Progenitor cell of endocrine pancreas (in vitro differentiated cells): Measurements from ENCODE around the gene SMPDL3A. TPM values are rescaled to one million over a fixed set of nuclear protein-coding genes. Genes with fewer than 3 reads are reported as not detected.

Experiments used
- DNase-seq: peaks from one replicate; pipeline ENCODE4 v3.0.0; 2021; ENCODE audit warnings: low spot score; ENCODE audit not compliant: unreplicated experiment
- H3K27ac Mint-ChIP-seq: 2 replicates; pipeline ENCODE4 v1.8.0; 2021; ENCODE audit warnings: mild to moderate bottlenecking, moderate library complexity, mixed read lengths
- H3K27me3 Mint-ChIP-seq: 2 replicates; pipeline ENCODE4 v1.8.0; 2021; ENCODE audit warnings: mixed read lengths
- H3K36me3 Mint-ChIP-seq: 2 replicates; pipeline ENCODE4 v1.8.0; 2022; ENCODE audit warnings: mixed read lengths; ENCODE audit not compliant: insufficient read depth
- H3K4me1 Mint-ChIP-seq: 2 replicates; pipeline ENCODE4 v1.8.0; 2021; ENCODE audit warnings: low read depth, mixed read lengths
- H3K4me3 Mint-ChIP-seq: 2 replicates; pipeline ENCODE4 v1.8.0; 2021; ENCODE audit warnings: low read depth, mild to moderate bottlenecking, moderate library complexity, mixed read lengths
- H3K9me3 Mint-ChIP-seq: 2 replicates; pipeline ENCODE4 v1.8.0; 2021; ENCODE audit warnings: low read depth, mixed read lengths
- CTCF ChIP-seq: fragments of 200-600 bp; sonication (generic); IDR thresholded peaks from one replicate; pipeline ENCODE4 v1.5.0; 2021; ENCODE audit warnings: antibody characterized with exemption, mild to moderate bottlenecking; ENCODE audit not compliant: unreplicated experiment
- total RNA-seq: library from RNA; stranded (reverse); gene quantifications from 2 replicates; pipeline ENCODE4 v1.2.1, GENCODE V29; 2021

The SMPDL3A gene
- total RNA-seq, 1 donor from 2014 or later = 8.6 TPM

DNA sequence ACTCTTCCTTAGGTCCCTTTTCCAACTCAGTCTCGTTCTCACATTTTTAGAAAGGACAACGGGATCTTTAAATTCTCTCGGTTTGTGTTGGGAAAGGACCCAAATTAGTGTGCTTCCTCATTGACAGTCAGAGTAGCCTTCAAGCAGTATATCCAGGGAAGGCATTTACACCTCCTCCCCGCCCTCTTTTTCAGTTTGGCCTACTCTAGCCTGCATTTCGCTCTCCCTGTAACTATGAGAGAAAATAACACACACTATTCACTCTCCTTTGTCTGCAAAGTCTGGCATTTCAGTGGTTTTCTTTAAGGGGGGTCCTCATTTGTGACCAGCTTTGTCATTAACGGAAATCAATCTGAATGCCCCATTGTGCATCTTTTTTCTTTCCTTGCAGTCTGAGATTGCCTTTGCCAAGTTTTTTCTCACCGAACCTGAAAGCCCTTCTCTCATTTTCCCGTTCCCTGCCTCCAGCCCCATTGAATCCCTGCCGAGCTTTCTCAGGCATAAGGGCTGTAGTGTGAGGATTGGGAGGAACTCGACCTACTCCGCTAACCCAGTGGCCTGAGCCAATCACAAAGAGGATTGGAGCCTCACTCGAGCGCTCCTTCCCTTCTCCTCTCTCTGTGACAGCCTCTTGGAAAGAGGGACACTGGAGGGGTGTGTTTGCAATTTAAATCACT, 9.9 kb upstream of the SMPDL3A start:
- Mint-ChIP-seq H3K36me3 (no peaks in the 10 kb centered on the region), H3K9me3 (peaks cover 3% of the 10 kb centered on the region), H3K27ac (no peak overlapping the region), H3K4me3 (peak overlapping the region; percentile 7), H3K27me3 (peaks cover 39% of the 10 kb centered on the region), H3K4me1 (peaks cover 7% of the 10 kb centered on the region)
- no peak for TF ChIP-seq CTCF
- no peak for DNase-seq

DNA sequence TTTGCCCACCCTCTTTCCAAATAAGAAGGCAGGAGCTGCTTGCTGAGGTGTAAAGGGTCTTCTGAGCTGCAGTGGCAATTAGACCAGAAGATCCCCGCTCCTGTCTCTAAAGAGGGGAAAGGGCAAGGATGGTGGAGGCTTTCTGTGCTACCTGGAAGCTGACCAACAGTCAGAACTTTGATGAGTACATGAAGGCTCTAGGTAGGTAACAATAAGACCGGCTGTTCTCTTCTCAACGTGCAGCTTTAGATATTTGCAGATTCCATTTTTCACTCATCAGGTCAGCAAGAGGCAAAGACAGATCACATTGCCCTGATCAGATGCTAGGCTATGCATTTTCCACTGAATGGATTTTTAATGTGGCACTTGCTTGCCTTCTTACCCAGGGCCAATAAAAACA, 9.4 kb upstream of the SMPDL3A start, which contains the start of gene FABP7:
Gene FABP7, plus strand, starts transcription at position 50 of the 400 bp plus-strand sequence. Its CDS starts 79 bp downstream, at position 129.
- Mint-ChIP-seq H3K27me3 (peaks cover 39% of the 10 kb centered on the region), H3K4me1 (peaks cover 7% of the 10 kb centered on the region), H3K4me3 (peak within 1 kb of the TSS; percentile 7), H3K36me3 (no peaks in the 10 kb centered on the region), H3K27ac (no peak within 1 kb of the TSS), H3K9me3 (peaks cover 3% of the 10 kb centered on the region)
- no peak for TF ChIP-seq CTCF
- DNase-seq = no peak

- H3K36me3 Mint-ChIP-seq = no peaks in the 10 kb centered on the region
- no peak overlapping the region for H3K4me3 Mint-ChIP-seq
- H3K27ac Mint-ChIP-seq = no peak overlapping the region
- DNase-seq = no peak
- H3K27me3 Mint-ChIP-seq = peaks cover 39% of the 10 kb centered on the region
- peaks cover 7% of the 10 kb centered on the region for H3K4me1 Mint-ChIP-seq
- peaks cover 3% of the 10 kb centered on the region for H3K9me3 Mint-ChIP-seq
- TF ChIP-seq CTCF = no peak
Observed at GRCh38 chr6:122780114-122780513, 8.9 kb upstream of the SMPDL3A start.

GRCh38 chr6:122781716-122782115, 7.3 kb upstream of the SMPDL3A start:
- Mint-ChIP-seq H3K4me3 (no peak overlapping the region), H3K9me3 (no peaks in the 10 kb centered on the region), H3K27me3 (peaks cover 39% of the 10 kb centered on the region), H3K4me1 (peaks cover 7% of the 10 kb centered on the region), H3K36me3 (no peaks in the 10 kb centered on the region), H3K27ac (no peak overlapping the region)
- no peak for TF ChIP-seq CTCF
- no peak for DNase-seq

- DNase-seq = no peak
- peaks cover 15% of the 10 kb centered on the region for H3K4me1 Mint-ChIP-seq
- no peaks in the 10 kb centered on the region for H3K36me3 Mint-ChIP-seq
- H3K27ac Mint-ChIP-seq = no peak overlapping the region
- H3K27me3 Mint-ChIP-seq = peaks cover 36% of the 10 kb centered on the region
- H3K4me3 Mint-ChIP-seq = no peak overlapping the region
- no peaks in the 10 kb centered on the region for H3K9me3 Mint-ChIP-seq
- no peak for TF ChIP-seq CTCF
Observed at GRCh38 chr6:122783401-122783800, 5.7 kb upstream of the SMPDL3A start.
